Measurements from ENCODE around the gene CCDC146.
"Not testable (repeated sequence)": the region's sequence is repeated elsewhere in the genome, so short reads cannot be mapped to it uniquely, and the experiment has no call there.

The CCDC146 gene

DNA sequence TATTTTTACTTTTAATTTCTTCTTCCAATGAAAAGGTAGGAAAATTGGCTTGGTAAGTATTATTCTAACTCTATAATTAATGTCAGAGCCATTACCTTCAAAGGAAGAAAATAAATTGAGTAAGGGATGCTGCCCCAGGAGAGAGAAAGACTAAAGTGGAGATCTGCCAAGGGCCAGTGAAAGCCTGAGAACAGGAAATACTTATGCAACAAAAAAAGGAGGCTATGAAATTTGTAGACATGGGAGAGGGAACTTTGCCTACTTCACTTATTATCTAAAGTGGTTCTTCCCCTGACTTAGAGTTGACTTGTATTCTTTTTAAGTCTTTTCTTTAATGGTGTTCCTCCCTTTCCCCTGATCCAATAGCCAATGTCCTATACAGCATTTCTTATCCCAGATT, 29.8 kb downstream of the CCDC146 start:
- FAIRE-seq, result not testable (repeated sequence)

DNA sequence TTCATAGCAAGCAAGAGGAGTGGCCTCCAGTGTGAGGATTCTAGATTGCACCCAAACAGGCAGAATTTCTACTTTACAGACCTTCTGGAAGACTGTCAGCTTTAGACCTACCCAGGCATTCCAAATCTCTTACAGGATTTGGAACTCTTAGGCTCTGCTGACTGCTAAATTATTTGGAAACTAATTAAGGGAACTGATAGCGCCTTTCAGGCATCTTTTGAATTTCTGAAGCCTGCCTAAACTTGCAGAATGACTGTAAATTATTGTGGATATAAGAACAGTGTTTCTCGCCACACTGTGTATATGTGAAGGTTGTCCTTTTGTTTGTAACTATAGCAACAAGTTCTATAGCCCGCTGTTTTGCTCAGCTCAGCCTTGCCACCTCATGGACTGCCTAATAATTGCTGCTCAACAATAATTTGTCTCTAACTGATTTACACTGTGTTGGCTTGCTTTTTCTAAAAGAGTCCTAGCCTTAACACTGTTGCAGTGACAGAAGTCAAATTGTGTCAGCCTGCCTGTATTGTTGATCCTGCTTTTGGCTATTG, 32.6 kb downstream of the CCDC146 start:
- FAIRE-seq, result not testable (repeated sequence)

DNA sequence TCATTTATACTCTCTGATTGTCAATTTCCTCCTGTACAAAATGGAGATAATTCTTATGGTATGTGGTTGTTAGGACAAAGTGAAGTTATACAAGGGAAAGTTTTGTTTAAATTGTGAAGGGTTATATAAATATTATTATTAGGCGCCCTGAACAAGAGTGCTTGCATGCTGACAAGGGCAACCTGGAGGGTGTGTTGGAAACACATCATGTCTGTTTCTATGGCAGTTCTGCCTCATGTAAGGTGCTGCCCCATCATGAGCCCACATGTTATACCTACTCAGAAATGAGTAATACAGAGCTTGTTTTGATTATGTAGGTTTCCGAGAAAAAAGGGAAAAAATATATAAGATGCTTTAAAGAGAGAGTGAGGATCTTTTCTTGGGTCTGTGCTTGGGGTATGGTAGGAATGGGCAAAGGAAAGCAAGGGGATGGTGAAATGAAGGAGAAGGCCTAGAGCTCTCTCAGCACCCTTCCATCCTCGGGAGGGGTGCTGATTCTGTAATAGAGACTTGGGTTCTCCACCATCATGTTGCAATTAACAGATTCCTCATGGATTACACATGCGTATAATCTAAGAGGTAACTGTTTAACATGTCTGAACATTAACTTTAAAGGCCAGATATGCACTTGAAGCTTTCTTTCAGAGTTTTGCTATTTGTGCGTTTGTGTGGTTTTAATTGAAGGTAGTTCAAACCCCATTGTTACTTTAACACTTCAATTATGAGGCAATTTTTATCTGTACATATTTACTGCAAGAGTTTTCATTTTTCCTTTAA, 33.4 kb downstream of the CCDC146 start:
- not testable (repeated sequence) for FAIRE-seq

DNA sequence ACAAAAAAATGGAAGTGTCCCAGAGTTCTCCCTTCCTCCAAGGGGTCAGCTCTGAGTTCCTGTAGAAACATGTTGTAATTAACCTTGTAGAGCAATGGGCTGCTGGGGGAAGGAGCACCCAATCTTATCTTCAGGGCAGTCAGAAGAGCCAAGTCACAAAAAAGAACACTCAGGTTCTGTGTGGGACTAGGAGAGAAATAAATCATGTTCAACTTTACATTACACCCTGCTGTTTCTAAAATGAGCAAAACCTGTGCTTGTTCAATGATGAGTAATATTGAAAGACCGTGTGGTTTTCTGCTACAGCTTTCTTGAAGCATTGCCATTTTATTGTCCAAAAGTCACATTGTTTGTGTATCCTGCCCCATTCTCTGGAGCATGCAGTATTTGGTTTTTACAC, 34.6 kb downstream of the CCDC146 start:
- FAIRE-seq, result not testable (repeated sequence)

DNA sequence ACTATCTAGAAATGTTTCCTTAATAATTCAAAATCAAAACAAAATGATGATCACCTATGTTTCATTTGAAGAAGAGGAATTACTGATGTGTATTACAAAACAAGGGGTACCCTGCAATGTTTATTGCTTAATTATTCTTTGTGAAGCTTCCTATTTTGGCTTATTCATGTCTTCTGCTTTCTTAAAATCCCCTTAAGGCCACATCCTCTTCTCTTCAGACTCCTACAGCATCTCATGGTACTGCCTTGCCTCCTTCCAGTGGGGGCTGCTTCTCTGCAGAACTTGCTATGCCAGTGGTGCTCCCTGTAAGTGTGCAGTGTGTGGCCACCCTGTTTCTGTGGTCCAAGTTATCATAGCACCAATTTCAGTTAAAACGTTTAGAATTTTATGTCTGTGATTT, 35.0 kb downstream of the CCDC146 start:
- no peak for FAIRE-seq

DNA sequence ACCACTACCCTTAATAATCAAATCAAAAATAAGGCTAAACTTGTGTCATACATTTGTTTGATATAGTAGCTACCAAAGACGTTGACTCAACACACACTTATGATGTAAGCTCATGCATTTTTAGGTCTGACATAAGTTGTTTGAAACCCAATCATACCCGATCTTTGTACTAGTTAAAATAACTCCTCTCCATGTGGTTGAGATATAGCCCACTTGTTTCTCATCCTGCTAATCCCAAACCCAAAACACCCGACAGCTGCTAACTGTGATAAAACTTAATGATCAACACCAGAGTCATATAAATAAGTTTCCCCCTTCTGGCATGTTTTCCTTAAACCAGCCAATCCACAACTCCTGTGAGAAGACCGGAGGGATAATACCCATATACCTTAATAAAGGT, 48.7 kb downstream of the CCDC146 start:
- FAIRE-seq, result not testable (repeated sequence)

DNA sequence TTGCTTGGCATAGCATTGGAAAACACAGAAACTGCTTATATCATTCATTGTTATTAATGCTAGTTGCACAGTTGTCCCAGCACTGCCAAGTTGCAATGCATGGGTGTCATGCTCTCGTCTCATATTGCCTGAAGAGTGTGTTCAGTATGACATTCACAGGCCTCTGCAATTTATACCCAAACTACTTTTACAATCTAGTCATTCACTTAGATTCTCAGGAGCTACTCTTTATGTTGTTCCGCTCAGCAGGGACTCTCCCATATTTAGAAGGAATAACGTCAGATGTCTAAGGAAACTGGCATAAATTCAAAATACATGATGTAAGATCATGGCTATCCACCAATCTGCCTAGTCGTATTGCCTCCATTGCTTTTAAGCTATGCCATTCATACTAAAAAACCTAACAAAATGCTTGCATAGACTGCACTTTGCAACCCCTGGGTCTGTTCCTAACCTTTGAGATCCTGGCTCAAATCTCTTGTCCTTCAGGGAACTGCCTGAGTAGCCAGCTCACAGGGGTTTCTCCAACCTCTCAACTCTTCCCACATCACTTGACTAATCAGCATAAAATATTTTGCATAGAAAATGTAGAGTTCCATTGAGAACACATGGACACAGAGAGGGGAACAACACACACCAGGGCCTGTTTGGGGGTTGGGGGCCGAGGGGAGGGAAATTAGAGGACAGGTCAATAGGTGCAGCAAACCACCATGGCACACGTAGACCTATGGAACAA, 50.2 kb downstream of the CCDC146 start:
- not testable (repeated sequence) for FAIRE-seq

DNA sequence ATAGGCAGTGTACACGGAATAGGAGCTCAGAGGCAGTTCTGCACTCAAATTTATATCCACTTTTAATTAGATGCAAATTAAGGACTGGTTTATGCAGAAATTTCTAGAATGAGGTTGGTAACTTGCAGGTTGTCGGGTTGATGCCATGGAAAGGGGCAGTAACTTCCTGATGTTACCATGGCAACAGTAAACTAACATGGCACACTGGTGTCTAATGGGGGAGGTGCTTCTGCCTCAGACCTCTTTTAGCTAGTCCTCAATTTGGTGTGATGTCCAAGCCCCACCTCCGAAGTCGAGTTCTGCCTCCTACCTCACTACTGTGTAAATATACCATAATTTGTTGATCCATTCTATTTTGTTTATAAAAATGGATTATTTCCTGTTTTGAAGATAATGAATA, 52.0 kb downstream of the CCDC146 start:
- not testable (repeated sequence) for FAIRE-seq

DNA sequence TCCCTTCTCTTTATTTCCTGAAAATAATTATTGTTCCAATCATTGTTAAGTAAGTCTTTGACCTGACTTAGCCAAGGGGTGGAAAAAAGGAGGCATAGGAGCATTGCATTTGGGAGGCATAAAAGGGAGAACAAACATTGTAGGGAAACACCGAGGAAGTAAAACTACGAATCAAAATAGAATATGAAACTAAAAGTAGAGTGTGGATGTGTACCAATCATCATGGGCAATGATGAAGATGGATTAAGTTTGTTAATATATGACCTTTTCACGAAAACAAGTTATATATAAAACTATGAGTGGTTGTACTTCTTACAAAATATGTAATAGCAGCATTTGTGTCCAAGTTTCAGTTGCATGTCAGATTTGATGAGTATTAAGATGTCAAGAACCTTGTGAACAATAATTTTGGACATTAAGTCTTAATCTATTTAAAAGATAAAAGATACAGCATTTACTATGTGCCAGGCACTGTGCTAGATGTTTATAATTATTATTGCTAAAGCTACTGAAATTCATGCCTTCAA, 52.9 kb downstream of the CCDC146 start:
- not testable (repeated sequence) for FAIRE-seq

DNA sequence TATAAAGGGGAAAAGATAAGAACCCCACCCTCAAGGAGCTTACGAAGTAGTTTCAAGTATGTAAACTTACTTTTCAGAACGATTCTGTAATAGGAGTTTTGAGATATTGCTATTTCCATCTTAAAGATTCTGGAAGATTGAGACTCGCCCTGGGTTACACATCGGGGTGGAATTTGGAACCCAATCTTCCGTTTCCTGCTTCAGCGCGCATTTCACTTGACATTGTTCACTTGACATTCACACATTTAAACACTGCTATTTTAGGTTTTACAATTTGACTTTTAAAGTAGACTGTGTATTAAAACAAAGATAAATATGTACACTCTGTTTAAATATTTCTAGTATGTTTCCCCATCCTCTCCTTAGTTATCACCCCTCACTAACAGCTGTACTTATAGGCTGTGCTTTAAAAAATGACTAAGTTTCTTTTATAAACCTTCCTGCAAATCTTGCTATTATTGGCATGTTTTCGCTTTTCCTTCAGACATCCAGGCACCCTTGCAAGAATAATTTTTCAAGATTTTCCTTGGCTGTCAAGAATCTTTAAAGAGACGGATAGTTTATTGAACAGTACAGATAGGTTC, 55.0 kb downstream of the CCDC146 start:
- not testable (repeated sequence) for FAIRE-seq

DNA sequence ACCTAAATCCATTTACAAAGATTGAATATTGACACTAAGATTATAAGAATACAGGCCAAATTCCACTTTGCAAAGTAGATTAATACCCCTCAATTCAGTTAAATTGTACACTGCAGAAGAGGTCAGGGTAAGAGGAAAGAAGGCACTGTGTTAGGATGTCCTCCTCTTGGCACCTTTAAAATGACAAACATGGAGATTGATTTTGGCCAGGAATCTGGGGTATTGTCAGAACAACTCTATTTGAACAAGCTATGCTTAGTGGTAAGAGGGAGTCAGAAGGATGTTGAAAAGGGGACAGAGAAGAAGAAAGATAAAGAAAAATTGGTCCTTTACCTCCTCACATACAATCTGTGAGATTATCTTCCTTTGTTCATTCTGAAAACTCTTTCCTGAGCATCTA, 55.6 kb downstream of the CCDC146 start:
- not testable (repeated sequence) for FAIRE-seq

DNA sequence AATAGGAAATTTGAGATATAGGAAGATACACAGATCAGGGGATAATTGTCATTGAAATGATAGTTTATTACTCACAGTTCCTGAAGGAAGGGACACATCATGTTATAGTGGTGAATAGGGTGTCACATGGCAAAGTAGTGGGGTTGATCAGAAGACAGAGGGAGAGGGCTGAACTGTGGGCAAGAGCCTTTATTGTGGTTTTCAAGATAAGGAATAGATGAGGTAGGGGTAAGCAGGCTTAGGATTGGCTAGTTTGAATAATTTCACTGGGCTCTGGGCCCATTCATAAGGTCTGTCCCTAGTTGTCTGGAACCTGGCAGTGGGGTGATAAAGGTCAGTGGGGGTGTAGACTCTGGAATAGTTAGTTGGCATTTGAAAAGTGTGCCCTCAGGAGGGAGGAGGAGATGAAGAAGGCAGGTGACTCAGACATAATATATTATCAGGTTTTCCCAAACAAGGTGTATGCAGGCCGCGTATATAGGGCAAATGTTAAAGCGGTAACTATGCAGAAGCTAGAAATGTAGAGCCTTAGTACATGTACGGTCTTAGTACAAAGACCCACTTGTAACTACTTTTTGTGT, 58.7 kb downstream of the CCDC146 start:
- FAIRE-seq, result no peak

DNA sequence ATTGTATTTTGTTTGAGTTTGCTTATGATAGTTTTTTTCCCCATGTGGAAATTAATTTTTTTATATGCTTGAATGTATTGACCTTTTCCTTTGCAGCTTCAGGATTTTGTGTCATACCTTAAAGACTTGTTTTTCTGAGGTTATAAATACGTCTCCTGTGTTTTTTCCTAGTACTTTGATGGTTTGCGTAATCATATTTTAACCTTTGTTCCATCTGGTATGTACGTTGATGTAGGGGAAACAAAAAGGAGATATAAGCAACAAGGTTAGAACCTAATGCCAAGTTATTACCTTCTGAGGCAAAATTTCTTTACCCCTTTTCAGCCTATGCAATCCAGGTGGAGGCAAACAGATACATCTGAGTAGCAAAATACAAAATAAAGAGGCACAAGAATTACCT, 59.3 kb downstream of the CCDC146 start:
- no peak for FAIRE-seq

DNA sequence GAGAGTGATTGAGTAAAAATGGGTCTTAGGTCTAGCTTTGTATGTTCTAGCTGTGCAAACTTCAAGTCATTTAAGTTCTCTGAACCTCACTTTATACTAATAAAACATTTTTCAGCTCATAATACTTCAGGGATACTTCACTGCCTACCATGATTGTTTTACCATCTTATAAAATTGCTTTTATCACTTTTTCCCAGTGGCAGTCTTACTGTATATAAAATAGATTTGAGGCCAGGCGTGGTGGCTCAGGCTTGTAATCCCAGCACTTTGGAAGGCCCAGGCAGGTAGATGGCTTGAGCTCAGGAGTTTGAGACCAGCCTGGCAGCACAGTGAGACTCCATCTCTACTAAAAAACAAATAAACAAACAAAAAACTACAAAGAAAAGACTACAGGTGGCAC, 59.8 kb downstream of the CCDC146 start:
- no peak for FAIRE-seq

DNA sequence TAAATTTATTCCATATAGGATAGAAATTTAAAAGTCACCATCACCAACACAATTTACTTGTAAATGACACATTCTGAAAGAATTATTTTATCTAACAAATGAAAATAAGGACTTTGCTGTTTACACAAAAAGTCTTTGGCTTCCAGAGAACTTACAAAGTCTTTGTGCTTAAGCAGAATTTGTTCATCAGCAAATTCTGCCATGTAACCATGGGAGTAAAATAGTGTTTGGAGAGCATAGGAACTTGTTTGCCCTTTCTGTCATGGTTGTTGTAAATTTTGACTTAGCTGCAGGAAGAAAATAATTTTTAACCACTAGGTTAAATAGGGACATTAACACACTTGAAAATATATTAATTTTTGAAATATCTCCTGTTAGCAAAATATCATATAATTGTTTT, 62.0 kb downstream of the CCDC146 start:
- no peak for FAIRE-seq

DNA sequence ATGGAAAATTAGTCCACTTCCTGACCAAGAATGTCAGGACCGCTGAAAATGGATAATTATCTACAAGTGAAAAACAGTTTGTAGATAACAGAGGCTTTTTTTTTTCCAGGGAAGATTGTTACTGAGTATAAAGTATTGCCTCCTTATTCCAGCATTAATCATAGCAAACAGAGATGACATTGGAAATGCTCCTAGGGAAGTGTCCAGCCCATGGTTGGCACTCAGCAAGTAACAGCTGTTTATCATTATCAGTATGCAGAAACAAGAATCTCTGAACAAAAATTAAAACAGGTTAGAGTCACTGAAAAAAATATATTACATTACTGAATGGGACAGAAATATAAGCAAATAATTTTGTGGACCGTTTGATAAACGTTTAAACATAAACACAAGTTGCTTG, 62.6 kb downstream of the CCDC146 start:
- no peak for FAIRE-seq

DNA sequence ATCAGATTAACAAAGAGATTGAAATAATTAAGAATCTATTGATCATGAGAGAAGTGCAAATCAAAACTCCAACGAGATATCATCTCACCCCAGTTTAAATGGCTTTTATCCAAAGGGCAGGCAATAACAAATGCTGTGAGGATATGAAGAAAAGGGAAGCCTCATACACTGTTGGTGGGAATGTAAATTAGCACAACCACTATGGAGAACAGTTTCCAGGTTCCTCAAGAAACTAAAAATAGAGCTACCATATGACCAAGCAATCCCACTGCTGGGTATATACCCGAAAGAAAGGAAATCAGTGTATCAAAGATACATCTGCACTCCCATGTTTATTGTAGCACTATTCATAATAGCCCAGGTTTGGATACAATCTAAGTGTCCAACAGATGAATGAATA, 63.5 kb downstream of the CCDC146 start:
- no peak for FAIRE-seq

DNA sequence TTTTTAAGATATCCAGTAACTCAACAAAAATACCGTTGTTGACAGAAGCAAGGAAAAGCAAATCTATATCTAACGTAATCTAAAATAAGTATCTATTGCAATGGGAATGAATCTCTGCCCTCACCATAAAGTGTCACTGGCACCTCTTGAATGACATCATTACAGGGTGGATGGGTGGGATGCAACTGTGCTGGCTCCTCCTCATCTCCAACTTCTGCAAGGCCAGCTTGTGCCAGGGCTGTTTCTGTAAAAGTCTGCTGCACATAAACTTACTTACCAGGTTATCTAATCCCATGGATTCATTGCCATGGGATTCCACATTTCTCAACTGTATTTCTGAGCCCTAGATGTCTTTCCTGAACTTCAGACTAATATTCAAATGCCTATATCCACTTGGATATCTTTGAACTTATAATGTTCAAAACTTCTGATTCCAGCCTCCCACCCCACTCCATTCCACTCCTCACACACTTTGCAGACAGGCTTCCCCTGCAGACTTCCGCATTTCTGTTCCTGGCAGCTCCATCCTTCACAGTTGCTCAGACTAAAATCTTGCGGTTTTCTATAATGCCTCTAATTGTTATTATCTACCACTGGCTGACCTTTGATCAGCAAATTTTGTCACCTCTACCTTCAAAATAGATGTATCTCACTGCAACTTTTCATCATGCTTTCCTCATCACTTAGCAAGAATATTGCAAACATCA, 66.5 kb downstream of the CCDC146 start:
- FAIRE-seq, result no peak

DNA sequence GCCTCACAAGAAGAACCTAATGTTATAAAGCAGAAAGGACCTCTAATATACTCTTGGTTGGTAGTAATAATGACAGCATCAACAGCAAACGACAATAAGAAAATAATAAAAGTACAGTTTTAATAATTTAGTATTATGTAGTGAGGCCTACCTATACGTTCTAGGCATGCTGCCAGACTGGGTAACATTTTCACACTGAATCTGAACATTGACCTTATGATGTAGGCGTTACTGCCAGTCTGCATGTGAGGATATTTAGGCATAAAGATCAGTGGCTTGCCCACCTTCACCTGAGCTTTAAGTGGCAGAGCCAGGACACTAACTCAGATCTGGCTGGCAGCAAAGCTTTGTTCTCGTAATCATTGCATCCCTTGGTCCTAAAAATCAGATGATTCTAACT, 74.7 kb downstream of the CCDC146 start:
- no peak for FAIRE-seq

DNA sequence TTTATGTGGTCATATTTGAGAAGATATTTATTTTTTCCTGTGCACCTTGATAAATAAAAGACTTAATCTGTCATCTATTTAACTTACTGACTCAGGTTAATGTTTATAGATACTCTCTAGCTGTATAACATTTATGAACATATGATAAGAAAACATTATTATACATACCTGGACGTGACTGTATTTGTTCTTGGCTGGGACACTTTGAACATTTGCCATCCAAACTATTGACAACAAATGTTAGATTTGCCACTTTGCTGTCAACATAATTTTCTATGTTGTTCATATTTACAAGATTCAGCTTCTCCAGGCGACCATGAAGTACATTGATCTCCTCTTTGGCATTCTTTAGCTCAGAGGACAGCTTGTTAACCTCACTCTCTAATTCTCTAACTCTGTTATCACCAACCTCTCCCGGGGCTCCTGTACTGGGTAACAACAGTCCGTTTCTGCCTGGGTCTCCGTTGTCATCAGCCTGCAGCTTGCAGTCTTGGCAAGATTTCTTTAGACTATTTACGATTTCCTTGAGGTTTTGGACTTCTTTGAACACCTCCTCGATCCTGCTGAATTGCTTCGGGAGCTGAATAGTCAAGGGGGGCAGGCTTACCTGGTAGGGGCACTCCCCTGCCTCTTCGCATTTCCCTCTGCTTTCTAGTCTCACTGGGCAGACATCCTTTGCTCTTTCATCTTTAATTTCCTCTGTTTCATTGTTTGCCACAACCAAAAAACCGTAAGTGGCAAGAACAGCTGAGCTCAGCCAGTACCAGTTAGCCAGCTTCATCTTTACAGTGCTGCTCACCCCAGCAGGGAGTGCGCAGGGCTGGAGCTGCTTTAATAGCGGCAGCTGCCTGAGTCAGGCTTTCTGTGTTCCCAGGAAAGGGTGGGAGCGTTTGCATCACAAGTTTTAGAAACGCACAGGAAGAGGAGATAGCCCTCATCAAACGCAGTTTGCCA, 76.9 kb downstream of the CCDC146 start, which contains the start of gene FGL2:
Gene FGL2, minus strand, starts transcription at position 807 of the 954 bp plus-strand sequence. Its CDS starts 26 bp downstream, at position 781.
- no peak for FAIRE-seq

DNA sequence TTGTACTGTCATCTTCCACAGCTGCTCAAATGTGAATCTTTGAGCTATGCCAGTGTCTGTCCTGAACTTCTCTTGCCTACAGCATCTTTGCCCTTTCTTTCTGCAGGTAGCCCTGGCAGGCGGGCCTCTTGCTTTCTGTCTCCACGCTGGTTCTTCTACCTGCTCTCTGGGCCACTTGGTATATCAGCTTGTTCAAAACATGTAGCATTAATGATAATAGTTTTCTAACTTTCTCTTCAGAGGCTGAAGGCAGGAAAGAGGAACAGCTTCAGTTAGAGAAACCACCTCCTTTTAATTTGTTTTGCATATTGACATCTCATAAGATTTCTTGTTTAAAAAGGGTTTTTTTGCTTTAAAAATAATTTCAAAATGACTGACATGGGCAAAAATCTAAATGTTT, 78.1 kb downstream of the CCDC146 start:
- FAIRE-seq, result no peak
